Activated CD4-positive, alpha-beta T cell treated with anti-CD3 and anti-CD28 coated beads for 48 hours (primary cell): ENCODE results near the gene NAP1L1.

ENCODE experiments used
- DNase-seq: peaks from one replicate; pipeline ENCODE4 v3.0.0-alpha.2; 2020

NAP1L1 gene

DNA sequence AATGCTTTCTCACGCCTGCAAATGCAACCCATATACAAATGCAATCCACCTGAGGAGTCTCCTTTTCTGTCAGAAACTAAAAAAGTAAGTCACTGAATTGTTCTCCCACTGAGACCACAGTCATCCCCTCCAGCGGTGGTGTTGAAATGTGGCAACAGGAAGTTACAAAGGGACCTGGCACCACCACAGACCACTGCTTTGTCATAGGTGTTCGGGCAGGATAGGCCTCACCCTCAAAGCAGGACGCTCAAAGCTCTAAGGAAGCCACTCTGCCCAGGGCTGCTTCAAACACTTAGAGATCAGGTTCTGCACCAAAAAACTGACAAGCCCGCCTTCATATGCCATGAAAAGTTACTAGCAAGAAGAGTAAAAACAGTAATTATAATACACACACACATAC, 64.2 kb downstream of the NAP1L1 start:
- DNase-seq, result peak; percentile 88

DNA sequence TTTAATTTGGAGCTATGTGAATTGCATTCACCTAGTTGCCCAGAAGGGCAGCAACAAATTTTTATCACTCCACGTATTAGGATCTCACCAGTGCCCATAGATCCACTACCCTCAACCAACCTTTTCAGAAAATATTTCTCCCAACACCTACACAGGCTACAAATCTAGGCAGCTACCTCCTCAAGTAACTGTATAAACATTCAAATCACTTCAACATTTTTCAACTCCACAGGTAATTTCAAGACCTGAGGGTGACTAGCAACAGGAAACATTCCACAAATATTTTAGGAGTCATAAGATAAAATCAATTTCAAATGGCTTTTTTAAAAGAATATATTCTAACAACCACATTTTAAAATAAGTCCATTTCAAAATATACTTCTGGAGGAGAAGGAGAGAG, 65.8 kb downstream of the NAP1L1 start:
- DNase-seq, result no peak

- DNase-seq, result no peak
Measured at GRCh38 chr12:76018111-76018510, 66.4 kb downstream of the NAP1L1 start.

DNA sequence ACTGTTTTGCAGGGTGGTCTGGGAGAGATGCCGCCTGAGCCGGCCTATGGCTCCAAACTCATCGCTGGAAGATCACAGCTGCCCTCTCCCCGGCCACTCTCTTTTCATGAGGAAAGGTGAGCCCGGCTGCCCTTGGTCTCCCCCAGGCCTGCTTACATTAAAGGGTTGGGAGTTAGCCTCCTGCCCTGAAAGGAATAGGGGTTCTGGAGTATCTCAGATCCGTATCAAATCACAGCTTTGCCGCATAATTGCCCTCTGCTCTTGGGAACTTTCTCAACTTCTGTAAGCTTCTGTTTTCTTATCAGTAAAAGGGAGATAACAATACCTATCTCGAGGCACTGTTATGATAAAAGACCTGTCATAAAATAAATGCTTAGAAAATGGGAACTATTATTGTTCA, 70.5 kb downstream of the NAP1L1 start:
- no peak for DNase-seq

- no peak for DNase-seq
Measured at GRCh38 chr12:76013603-76014002, 70.9 kb downstream of the NAP1L1 start.

GRCh38 chr12:76012644-76013043, 71.8 kb downstream of the NAP1L1 start:
- no peak for DNase-seq

DNA sequence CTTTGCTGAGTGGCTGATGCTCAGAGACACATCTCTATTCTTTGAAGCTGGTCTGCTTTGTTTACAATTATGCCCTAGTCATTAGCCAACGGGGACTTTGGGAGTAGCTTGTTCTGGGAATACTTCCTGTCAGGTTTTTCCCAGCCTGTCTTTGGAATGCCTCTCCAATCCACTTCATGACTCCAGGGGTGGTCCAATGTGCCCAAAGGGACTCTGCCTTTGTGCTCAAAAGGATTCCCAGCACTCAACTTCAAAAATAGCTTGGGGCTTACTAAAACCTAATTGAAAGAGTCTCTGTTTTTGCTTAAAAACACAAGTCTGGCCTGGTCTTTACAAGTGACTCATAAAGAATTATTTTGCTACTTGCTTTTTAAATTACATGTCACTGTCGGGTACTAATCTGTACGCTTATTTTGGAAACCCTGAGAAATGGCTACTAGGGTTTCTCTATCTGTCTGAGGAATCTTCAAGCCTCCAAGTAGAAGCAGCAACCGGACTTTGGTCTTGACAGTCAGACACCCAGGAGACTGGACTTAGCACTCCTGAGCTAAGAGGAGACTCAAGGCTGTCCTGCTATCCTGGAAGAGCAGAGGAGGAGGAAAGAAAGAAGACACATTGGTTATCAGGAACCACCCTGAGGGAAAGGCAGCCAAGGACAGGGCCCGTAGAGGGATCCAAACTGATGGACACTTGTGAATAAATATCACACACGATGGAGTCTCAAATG, 73.6 kb downstream of the NAP1L1 start:
- no peak for DNase-seq

DNA sequence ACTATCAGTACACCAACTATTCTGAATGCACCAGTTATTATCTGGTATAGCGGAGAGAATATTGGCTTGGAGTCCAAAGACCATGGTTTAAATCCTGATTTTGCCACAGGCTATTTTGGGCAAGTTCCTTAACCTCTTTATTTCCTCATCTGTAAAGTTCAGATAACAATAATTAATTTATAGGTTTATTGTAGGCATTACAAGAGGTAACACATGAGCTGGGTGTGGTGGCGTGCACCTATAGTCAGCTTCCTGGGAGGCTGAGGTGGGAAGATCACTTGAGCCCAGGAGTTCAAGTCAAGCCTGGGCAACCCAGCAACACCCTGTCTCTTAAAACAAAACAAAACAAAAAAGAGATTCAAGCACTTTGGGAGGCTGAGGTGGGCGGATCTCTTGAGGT, 76.1 kb downstream of the NAP1L1 start:
- no peak for DNase-seq

DNA sequence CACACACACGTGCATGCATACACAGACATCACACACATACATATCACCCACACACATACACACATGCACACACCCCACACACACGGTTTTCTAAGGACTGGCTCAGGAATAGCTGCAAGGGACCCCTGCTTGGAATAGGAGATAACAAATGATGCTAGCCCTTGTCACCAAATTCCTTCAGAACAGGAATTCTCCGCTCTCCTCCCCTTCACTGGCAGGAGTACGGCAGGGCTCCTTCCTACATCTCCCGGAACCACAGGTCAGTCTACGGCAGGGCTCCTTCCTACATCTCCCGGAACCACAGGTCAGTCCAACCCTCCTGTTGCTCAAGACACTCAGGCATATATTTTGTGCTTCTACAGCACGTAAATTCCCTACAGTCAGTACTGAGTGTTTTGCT, 76.8 kb downstream of the NAP1L1 start:
- DNase-seq, result no peak

DNA sequence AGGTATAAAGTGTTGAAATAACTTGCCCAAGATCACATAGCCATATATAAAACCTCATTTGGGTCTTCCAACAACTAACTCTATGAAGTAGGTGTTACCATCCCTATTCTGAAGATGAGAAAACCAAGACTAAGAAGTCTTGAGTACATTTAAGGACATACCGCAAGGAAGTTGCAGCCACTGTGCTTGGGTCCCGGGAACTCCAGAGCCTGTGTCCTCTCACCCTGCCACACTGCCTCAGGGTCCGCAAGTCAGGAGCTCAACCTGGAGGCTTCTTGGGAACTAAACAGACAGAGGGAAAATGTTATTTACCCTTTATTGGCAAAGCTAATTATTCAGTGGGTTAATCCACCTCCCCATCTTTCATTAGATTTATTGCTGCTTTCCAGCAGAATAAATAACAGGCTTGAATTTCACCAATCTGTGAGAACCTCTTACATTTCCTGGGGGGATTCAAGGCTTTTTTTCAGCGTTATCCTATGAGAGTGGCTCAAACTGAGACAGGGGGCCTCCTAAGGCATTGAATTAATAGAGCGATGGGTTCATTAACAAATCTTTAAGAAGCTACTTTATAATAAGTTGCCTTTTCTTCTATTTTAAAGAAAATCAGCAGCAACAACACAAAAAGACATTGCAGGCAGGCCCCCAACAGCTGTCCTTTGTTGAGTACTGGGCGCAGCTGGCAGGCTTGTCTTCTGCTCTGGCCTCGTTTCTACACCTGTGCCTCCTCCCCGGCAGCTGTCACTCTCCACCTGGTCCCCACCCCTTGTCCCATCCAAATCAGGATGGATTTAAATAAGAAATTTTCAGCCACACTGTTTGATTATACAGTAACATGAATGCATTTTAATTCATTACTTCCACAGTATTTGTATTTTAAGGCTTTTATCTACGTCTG, 78.2 kb downstream of the NAP1L1 start:
- no peak for DNase-seq

DNA sequence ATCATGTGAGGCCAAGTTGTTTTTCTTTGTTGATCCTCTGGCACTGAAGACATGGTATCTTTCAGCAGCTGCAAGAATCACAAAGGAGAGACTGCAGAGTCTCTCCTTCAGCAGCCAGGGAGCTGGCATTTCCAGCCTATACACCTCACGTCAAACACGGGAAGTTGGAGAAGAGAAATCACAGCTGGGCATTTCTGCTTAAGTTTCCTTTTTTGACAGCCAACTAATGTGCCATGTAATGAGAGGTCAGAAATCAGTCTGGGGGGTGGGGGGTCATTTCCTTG, 81.2 kb downstream of the NAP1L1 start:
- no peak for DNase-seq

GRCh38 chr12:76002598-76003354, 81.7 kb downstream of the NAP1L1 start:
- no peak for DNase-seq

- DNase-seq, result no peak
Measured at GRCh38 chr12:75998292-75999063, 86.0 kb downstream of the NAP1L1 start.

- DNase-seq, result no peak
Measured at GRCh38 chr12:75997658-75998057, 86.8 kb downstream of the NAP1L1 start.

- DNase-seq, result no peak
Measured at GRCh38 chr12:75996861-75997447, 87.5 kb downstream of the NAP1L1 start.

DNA sequence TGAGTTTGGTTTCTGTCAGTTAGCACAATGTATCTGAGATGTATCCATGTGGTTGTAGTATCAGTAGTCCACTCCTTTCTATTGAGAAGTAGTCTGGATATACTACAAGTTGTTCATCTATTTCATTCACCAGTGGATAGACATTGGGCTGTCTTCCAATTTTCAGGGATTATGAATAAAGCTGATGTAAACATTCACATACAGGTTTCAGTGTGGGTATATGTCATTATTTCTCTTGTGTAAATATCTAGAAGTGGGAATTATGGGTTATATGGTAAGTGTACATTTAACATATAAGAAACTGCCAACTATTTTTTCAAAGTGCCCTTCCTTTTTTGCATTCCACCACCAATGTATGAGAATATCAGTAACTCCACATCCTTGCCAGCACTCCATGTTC, 88.8 kb downstream of the NAP1L1 start:
- no peak for DNase-seq

DNA sequence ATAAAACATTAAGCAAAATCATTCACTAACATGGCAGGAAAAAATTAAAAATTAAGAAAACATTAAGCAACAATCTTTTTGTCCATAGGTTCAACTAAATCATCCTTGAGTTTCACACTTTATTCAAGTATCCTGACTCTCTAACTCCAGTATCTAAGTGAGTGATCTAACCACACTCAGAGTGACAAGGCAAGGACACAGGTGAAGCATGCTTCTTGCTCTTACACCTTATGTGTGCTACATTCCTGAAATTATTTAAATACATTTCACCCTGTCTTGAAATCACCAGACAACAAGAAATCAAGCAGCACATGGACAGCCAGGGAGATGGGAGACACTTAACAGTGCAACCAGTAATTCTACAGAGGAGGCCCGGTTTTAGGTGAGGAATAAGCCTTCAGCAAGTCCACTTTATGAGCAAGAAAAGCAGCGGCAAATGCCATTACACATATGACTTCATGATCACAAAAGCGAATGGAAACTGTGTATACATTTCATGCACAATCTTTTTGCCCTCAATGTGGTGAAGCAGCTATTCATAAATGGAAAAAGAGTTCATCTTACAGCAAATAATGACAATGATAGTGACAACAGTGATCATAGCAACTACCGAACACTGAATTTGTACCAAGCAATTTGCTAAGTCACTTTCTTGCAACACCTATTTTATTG, 90.3 kb downstream of the NAP1L1 start:
- peak; percentile 37 for DNase-seq

- no peak for DNase-seq
Measured at GRCh38 chr12:75991753-75992152, 92.7 kb downstream of the NAP1L1 start.

DNA sequence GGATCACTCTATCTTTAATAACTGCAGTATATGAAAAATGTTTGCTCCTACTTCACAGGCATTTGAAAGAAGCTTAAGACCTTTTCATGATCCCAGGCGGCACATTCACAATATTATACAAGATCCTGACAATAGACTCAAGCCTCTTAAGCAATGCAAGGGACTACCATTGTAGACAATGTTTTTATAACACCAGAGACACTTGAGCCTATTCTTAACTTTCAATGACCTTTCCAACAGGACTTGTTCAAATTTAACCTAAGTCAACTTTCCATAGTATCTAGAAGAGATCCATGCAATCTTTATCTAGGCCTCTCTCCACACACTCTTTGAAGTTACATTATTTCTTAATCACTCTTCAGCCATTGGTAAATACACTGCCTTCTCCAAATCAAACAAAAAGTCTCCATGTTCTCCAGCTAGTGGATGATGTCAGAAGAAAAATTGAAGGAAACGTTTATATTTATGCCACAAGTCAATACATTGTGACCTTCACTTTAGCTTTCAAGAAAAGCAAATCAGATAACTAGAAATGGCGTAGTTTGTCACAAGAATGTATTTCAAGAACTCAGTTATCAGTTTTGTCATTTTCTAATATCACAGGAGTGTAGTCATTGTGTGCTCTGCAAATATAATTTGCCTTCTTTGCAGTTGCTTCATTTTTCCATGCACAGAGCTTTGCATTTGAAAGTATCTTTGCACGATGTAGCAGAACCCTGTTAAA, 94.1 kb downstream of the NAP1L1 start:
- no peak for DNase-seq

- DNase-seq, result peak; percentile 9
Measured at GRCh38 chr12:75987709-75988108, 96.8 kb downstream of the NAP1L1 start.
